Measurements from ENCODE around the gene GATB.
A peak's percentile ranks its signal among the peaks of the same experiment; 100 is the strongest.

Gene GATB

GRCh38 chr4:151688785-151689043 is 72.1 kb downstream of the GATB start:
- Histone ChIP-seq H3K27me3 (ENCODE audit: control insufficient read depth, insufficient read depth, low read length) (no peaks in the 10 kb centered on the region), H3K9ac (ENCODE audit: low read length) (no peak overlapping the region), H3K4me3 (ENCODE audit: low read depth, low read length) (no peak overlapping the region), H3K9me3 (ENCODE audit: control insufficient read depth, insufficient read depth, low read depth, low read length) (no peaks in the 10 kb centered on the region), H3K27ac (ENCODE audit: low read depth, low read length) (no peak overlapping the region), H3K36me3 (ENCODE audit: control insufficient read depth, insufficient read depth, low read length) (no peaks in the 10 kb centered on the region), H3K4me1 (ENCODE audit: control insufficient read depth, insufficient read depth, low read length) (peaks cover 31% of the 10 kb centered on the region)

GRCh38 chr4:151688003-151688784 is 72.6 kb downstream of the GATB start:
- no peaks in the 10 kb centered on the region for H3K27me3 ChIP-seq (ENCODE audit: control insufficient read depth, insufficient read depth, low read length)
- peak overlapping the region; percentile 30 for H3K9ac ChIP-seq (ENCODE audit: low read length)
- H3K36me3 ChIP-seq (ENCODE audit: control insufficient read depth, insufficient read depth, low read length) = no peaks in the 10 kb centered on the region
- no peak overlapping the region; the same call in 1 of the 2 replicates for H3K4me3 ChIP-seq (ENCODE audit: low read depth, low read length)
- peaks cover 31% of the 10 kb centered on the region for H3K4me1 ChIP-seq (ENCODE audit: control insufficient read depth, insufficient read depth, low read length)
- H3K27ac ChIP-seq (ENCODE audit: low read depth, low read length) = no peak overlapping the region
- H3K9me3 ChIP-seq (ENCODE audit: control insufficient read depth, insufficient read depth, low read depth, low read length) = no peaks in the 10 kb centered on the region

GRCh38 chr4:151687021-151687640 is 73.7 kb downstream of the GATB start:
- Histone ChIP-seq H3K36me3 (ENCODE audit: control insufficient read depth, insufficient read depth, low read length) (no peaks in the 10 kb centered on the region), H3K27ac (ENCODE audit: low read depth, low read length) (no peak overlapping the region), H3K27me3 (ENCODE audit: control insufficient read depth, insufficient read depth, low read length) (no peaks in the 10 kb centered on the region), H3K4me3 (ENCODE audit: low read depth, low read length) (no peak overlapping the region), H3K4me1 (ENCODE audit: control insufficient read depth, insufficient read depth, low read length) (peaks cover 31% of the 10 kb centered on the region), H3K9me3 (ENCODE audit: control insufficient read depth, insufficient read depth, low read depth, low read length) (no peaks in the 10 kb centered on the region), H3K9ac (ENCODE audit: low read length) (no peak overlapping the region)

- Histone ChIP-seq H3K9ac (ENCODE audit: low read length) (no peak overlapping the region), H3K4me3 (ENCODE audit: low read depth, low read length) (no peak overlapping the region), H3K4me1 (ENCODE audit: control insufficient read depth, insufficient read depth, low read length) (peaks cover 24% of the 10 kb centered on the region), H3K27me3 (ENCODE audit: control insufficient read depth, insufficient read depth, low read length) (no peaks in the 10 kb centered on the region), H3K9me3 (ENCODE audit: control insufficient read depth, insufficient read depth, low read depth, low read length) (no peaks in the 10 kb centered on the region), H3K36me3 (ENCODE audit: control insufficient read depth, insufficient read depth, low read length) (no peaks in the 10 kb centered on the region), H3K27ac (ENCODE audit: low read depth, low read length) (no peak overlapping the region)
Observed at GRCh38 chr4:151685303-151685702, 75.5 kb downstream of the GATB start.

- Histone ChIP-seq H3K27me3 (ENCODE audit: control insufficient read depth, insufficient read depth, low read length) (no peaks in the 10 kb centered on the region), H3K4me3 (ENCODE audit: low read depth, low read length) (no peak overlapping the region), H3K4me1 (ENCODE audit: control insufficient read depth, insufficient read depth, low read length) (peaks cover 2% of the 10 kb centered on the region; the same call in 1 of the 2 replicates), H3K27ac (ENCODE audit: low read depth, low read length) (no peak overlapping the region), H3K9ac (ENCODE audit: low read length) (no peak overlapping the region), H3K9me3 (ENCODE audit: control insufficient read depth, insufficient read depth, low read depth, low read length) (no peaks in the 10 kb centered on the region), H3K36me3 (ENCODE audit: control insufficient read depth, insufficient read depth, low read length) (no peaks in the 10 kb centered on the region)
Observed at GRCh38 chr4:151681085-151681484, 79.7 kb downstream of the GATB start.

GRCh38 chr4:151679231-151679630 is 81.6 kb downstream of the GATB start:
- Histone ChIP-seq H3K9me3 (ENCODE audit: control insufficient read depth, insufficient read depth, low read depth, low read length) (no peaks in the 10 kb centered on the region), H3K4me3 (ENCODE audit: low read depth, low read length) (no peak overlapping the region), H3K27ac (ENCODE audit: low read depth, low read length) (no peak overlapping the region), H3K4me1 (ENCODE audit: control insufficient read depth, insufficient read depth, low read length) (peaks cover 11% of the 10 kb centered on the region), H3K36me3 (ENCODE audit: control insufficient read depth, insufficient read depth, low read length) (no peaks in the 10 kb centered on the region), H3K27me3 (ENCODE audit: control insufficient read depth, insufficient read depth, low read length) (no peaks in the 10 kb centered on the region), H3K9ac (ENCODE audit: low read length) (no peak overlapping the region)

GRCh38 chr4:151678048-151678872 is 82.5 kb downstream of the GATB start:
- Histone ChIP-seq H3K9ac (ENCODE audit: low read length) (no peak overlapping the region), H3K27me3 (ENCODE audit: control insufficient read depth, insufficient read depth, low read length) (no peaks in the 10 kb centered on the region), H3K36me3 (ENCODE audit: control insufficient read depth, insufficient read depth, low read length) (no peaks in the 10 kb centered on the region), H3K27ac (ENCODE audit: low read depth, low read length) (no peak overlapping the region), H3K9me3 (ENCODE audit: control insufficient read depth, insufficient read depth, low read depth, low read length) (no peaks in the 10 kb centered on the region), H3K4me3 (ENCODE audit: low read depth, low read length) (no peak overlapping the region), H3K4me1 (ENCODE audit: control insufficient read depth, insufficient read depth, low read length) (peaks cover 16% of the 10 kb centered on the region)

GRCh38 chr4:151677193-151677592 is 83.6 kb downstream of the GATB start:
- Histone ChIP-seq H3K27me3 (ENCODE audit: control insufficient read depth, insufficient read depth, low read length) (no peaks in the 10 kb centered on the region), H3K4me1 (ENCODE audit: control insufficient read depth, insufficient read depth, low read length) (peaks cover 16% of the 10 kb centered on the region), H3K27ac (ENCODE audit: low read depth, low read length) (no peak overlapping the region), H3K9ac (ENCODE audit: low read length) (no peak overlapping the region), H3K36me3 (ENCODE audit: control insufficient read depth, insufficient read depth, low read length) (no peaks in the 10 kb centered on the region), H3K9me3 (ENCODE audit: control insufficient read depth, insufficient read depth, low read depth, low read length) (no peaks in the 10 kb centered on the region), H3K4me3 (ENCODE audit: low read depth, low read length) (no peak overlapping the region)

- H3K27me3 ChIP-seq (ENCODE audit: control insufficient read depth, insufficient read depth, low read length) = no peaks in the 10 kb centered on the region
- H3K36me3 ChIP-seq (ENCODE audit: control insufficient read depth, insufficient read depth, low read length) = no peaks in the 10 kb centered on the region
- H3K4me3 ChIP-seq (ENCODE audit: low read depth, low read length) = no peak overlapping the region
- H3K9me3 ChIP-seq (ENCODE audit: control insufficient read depth, insufficient read depth, low read depth, low read length) = no peaks in the 10 kb centered on the region
- H3K27ac ChIP-seq (ENCODE audit: low read depth, low read length) = no peak overlapping the region
- H3K4me1 ChIP-seq (ENCODE audit: control insufficient read depth, insufficient read depth, low read length) = peaks cover 16% of the 10 kb centered on the region
- H3K9ac ChIP-seq (ENCODE audit: low read length) = no peak overlapping the region
Observed at GRCh38 chr4:151676301-151676700, 84.5 kb downstream of the GATB start.

GRCh38 chr4:151675411-151675971 is 85.3 kb downstream of the GATB start:
- Histone ChIP-seq H3K9ac (ENCODE audit: low read length) (no peak overlapping the region), H3K36me3 (ENCODE audit: control insufficient read depth, insufficient read depth, low read length) (no peaks in the 10 kb centered on the region), H3K4me1 (ENCODE audit: control insufficient read depth, insufficient read depth, low read length) (peaks cover 16% of the 10 kb centered on the region), H3K27ac (ENCODE audit: low read depth, low read length) (no peak overlapping the region), H3K4me3 (ENCODE audit: low read depth, low read length) (no peak overlapping the region), H3K9me3 (ENCODE audit: control insufficient read depth, insufficient read depth, low read depth, low read length) (no peaks in the 10 kb centered on the region), H3K27me3 (ENCODE audit: control insufficient read depth, insufficient read depth, low read length) (no peaks in the 10 kb centered on the region)

Measured in HUES6 (cell line).